DMS153 treated with DMSO at 0.1 percent for 48 hours (cell line): ENCODE data around the gene RPL22.

Experiments used
- DNase-seq: peaks from one replicate; lab custom pipeline; 2025; ENCODE audit not compliant: unreplicated experiment; lab: John Stamatoyannopoulos, UW

Gene RPL22

DNA sequence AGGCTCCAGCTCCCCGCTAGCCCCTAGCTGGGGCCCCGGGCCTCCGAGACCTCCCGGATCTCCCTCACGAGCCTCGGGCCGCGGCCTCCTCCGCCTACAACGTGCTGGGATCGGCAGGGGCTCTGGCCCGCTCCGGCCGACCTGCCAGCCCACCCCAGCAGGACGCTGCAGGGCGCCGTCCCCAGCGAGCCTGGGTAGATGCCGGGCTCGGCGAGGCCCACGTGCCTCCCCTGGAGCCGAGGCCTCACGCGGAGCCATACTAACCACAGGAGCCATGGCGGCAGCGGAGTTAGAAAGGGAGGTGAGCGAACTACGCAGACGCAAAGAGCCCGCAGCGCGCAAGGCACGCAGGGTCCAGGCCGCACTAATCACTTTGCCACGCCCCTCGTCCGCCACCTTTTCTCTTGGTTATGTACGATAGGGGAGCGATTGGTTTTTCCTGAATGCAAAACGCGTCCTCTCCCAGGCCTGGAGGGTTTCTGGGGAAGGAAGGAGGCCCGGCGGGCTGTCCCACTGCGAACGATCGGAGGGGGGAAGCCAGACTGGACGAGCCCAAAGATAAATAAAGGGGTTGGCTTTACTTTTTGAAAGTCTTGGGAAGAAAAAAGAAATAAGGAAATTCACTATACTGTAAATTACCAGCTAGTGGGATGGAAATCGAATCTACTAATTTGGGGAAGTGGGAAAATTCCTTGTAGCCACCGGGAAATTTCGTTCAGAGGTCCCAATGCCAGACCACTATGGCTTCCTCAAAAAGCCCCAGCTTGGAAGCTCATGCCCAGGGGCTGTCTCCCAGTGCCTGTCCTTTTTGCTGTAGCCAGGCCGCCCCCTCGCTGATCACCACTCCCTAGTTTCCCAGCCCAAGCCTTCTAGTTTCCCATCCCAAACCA, at the start of gene RPL22:
RPL22 (minus strand) TSS at position 298 of the 890 bp plus-strand sequence; CDS start at position 276, 22 bp downstream.
- DNase-seq: peak; percentile 98

DNA sequence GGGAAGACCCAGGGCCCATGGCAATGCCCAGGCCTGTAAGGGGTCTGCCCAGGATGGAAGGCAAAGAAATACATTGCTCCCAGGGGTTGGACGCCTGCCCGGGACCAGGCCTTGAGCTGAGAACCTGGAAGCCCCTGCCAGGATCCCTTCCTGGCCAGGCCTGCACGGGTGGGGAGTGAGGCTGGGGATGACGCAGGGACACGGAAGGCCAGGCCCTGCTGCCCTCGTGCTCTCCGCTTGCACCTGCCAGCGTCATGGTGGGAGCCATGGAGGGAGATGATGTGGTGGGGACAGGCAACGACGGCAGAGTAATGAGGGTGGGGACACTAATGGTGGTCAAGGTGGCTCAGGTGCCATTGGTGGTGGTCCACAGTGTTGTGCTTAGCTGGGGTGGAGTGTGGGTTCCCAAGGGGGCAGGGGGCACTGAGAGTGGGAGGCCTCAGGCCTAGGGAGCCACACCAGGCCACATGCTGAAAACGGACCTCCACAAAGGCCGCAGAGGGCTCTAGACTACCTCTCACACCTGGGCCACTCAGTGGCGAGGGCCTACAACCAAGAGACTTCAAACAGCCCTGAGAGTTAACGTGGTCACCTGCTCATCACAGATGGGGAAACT, 48.9 kb upstream of the RPL22 start:
- no peak for DNase-seq

DNA sequence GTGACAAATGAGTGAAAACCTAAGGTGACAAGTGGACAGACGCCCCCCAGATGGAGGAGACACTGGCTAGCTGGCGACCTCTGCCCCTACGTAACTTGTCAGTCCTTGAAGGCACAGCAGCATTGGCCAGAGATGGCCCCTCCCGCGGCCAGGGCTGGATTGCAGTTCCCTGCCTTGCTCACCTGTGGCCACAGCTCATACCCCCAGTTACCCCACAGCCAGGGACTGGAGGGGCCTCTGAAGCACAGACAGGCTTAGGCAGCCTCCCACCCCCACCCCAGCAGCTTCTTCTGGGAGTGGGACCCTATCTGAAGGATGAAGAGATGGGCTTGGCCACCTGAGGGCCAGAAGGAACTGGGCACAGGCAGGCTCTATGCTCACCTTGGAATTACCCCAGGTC, 48.3 kb upstream of the RPL22 start:
- no peak for DNase-seq

DNA sequence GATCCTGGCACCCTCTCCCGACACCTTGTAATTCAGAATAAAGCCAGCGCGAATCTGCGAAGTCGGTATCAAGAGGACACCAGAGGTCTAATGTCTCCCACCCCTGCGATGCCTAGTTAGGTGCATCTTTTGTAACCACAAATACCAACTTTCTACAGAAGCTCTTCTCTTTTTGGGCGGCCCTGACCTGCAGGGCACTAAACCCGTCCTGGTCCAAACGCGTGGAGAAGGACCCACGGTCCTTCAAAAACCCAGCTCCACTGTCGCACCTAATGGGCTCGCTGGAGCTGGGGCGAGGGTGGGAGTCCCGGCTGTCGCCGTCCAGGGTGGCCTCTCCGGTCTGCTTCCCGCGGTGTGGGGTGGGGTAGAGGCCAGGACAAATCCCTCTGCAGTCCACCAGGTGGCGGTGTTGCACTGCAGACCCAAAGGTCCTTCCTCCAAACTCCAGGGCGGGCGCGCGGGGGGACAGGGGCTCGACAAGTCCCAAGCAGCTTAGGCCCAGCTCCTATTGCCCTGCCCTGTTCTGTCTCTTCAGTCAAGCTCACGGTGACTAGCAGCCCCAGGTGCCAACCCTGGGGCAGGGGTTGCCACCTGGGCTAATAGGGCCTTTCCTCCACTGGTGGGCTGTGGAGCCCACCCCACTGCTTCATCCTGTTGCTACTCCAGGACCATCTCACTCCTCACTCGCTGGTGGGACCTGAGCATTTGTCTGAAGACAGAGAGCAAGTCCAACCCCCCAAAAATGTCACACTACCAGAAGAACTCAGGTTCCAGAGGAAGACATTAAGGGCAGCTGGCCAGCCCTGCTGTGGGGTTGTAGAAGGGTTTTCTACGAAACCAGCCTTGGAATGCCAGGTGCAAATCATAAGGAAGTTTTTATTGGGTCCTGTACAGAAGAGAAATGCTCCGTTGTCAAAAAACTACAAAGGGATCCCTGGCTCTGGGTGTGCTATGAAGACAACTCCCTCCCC, 47.4 kb upstream of the RPL22 start:
- DNase-seq: peak; percentile 84

DNA sequence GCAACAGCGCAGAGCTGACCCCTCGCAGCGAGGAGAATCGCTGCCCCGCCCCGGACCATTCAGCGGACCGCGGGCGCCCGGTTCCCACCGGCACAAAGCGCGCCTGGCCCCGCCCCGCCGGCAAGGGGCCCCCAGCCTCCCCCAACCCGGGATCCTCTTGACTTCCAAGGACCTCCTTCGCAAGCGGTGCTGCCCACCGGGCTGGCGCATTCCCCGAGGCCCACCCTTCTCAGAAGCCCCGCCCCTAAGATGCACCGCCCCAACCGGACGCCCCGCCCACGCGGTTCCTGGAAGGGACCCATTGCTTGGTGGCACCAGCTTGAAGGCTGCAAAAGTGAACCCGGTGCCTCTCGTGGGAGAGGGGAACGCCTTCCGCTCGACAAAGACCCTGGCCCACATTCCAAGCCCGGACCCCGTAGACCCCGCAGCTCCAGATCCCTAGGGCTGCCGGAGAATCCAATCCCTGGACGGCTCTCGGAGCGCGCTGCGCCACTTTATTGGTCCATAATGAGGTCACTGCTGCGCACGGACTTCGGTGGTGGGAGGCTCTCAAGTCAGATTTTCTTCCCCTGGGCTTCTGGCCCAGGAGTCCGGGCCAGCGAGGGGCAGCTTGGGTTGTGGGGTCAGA, 46.6 kb upstream of the RPL22 start:
- no peak for DNase-seq

DNA sequence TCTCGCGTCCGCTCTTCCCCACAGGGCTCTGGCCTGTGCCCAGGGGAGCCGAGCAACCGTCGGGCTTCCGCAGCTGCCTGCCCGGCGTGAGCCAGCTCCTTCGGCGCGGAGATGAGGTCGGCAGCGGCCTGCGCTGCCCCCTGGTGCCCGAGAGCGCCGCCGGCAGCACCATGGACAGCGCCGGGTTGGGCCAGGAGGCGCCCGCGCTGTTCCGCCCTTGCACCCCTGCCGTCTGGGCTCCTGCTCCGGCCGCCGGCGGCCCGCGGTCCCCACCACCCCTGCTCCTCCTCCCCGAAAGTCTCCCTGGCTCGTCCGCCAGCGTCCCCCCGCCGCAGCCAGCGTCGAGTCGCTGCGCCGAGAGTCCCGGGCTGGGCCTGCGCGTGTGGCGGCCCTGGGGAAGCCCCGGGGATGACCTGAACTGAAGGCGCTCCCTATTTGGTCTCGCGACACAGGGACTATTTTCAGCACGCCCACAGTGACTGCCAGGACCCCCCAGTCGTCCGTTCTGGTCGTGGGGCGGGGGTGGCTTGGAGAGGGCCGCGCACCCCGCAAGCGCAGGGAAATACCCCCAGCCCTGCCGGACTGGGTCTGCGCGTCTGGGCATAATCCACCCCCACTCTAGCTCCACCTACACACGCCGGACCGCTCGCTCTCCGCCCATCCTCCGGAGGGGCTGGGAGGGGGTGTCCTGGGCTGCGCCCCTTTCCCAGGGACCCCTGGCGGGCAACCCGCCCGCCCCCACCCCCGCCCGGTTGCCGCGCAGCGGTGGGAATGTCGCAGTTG, 45.9 kb upstream of the RPL22 start:
- DNase-seq: peak; percentile 53

DNA sequence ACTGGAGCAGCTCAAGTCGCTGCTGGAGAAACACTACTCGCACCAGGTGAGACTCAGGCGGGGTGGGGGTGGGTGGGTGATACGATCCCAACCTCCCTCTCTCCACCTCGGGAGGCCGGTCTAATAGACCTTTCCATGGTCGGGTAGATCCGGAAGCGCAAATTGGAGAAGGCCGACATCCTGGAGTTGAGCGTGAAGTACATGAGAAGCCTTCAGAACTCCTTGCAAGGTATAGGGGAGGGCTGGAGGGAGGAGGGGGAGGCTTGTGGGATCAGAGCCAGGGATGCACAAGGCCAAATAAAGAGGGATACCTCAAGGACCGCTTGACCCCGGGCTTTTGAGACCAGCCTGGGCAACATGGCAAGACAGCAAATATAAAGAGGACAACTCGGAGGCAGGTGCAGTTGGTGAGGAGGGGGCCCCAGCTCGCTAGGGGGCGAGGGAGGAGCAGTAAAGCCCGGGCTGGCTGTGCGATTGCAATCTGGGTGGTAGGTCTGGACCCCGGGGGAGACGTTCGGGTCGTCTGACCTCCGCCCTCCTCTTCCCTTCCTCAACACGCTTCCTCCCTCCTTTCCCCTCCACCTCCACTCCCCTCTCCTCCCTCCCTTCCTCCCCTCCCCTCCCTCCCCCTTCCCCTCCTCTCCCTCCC, 45.1 kb upstream of the RPL22 start:
- DNase-seq: no peak

DNA sequence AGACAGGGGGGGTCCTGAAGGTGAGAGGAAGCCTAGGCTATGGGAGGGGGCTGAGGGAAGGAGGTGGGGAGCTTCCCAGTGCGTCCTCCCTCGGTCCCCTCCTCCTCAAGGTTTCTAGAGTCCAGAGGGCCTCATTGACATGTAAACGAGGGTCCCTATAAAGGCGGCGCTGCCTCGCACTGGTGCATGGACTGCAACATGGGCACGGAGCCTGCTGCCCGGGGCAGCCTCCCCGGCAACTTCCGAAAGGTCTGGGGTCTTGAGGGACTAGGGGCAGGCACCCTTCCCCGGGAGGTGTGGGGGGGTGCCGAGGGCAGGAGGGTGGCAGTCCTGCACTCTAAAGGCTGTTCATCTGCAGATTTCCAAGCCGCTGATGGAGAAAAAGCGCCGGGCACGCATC, 44.6 kb upstream of the RPL22 start, which contains the start of gene HES3:
HES3 (plus strand) TSS at position 187 of the 400 bp plus-strand sequence; CDS start at position 374, 187 bp downstream.
- no peak for DNase-seq

DNA sequence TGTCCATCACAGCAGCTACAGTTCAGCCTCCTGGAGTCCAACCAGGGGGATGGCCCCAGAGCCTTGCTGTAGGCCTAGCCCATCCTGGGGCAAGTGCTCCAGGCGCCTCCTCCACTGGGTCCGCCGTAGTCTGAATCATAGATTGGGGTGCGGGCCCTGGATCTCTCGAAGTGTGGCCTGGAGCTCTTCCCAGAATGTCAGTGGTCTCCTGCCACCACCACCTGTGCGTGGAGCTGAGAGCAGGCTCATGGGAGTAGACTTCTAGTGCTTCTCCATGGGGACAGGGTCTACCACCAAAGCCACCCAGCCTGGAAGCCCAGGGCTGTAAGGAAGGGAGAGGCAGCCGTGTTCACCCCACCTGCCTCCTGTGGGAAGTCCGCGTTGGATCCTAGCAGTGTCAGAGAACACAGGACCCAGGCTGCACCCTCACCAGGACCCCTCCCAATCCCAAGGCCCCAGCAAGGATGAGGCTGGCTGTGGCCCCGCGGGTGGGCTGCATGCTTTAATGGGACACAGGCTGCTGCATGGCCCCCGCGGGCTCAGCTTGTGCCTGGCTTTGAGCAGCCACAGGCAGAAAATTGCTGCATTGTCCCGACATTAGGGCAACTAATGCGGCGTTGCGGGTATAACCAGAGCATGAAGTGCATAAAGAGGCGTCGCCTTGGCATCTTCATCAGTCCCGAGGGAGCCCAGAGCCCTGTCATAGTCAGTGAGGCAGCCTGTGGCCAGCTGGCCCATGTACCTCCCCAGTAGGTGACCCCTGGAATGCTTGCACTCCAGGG, 43.8 kb upstream of the RPL22 start:
- DNase-seq: no peak

DNA sequence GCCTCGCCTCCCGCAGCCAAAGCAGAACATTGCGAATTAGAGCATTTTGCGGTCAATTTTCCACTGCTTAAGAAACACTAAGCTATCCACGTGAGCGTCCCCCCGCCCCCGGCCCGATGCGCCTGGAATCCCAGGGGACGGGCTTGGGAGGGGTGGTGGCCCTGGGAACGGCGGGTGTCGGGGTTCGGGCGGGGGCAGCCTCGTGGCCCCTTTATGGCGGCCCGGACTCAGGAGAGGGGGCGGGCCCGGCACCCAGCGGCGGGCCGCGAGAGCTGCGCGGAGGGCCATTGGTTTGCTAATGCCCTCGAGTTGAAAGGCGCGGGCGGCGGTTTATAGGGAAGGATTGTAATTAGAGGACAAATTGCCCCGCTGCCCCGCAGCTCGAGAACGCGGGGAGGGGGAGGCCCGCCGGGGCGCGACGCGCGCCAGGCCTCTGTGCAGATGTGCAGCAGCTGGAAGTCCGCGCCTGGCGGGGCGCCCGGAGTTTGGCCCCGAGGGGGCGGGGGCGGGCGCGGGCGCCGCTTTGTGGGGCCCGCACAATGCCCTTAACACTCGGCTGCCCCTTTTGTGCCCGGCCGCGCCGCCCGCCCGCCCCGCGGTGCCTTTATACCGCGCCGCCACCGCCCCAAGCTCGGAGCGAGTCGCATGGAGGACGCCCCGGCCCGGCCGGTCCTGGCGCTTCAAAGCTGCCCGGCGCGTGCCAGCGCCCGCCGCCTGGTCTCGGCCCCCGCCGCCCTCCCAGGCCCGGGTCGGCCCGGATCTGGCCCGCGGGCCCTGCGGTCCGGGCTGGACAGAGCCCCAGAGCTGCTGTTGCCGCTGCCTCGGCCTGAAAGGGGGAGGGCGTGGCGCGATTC, 42.7 kb upstream of the RPL22 start:
- no peak for DNase-seq

DNA sequence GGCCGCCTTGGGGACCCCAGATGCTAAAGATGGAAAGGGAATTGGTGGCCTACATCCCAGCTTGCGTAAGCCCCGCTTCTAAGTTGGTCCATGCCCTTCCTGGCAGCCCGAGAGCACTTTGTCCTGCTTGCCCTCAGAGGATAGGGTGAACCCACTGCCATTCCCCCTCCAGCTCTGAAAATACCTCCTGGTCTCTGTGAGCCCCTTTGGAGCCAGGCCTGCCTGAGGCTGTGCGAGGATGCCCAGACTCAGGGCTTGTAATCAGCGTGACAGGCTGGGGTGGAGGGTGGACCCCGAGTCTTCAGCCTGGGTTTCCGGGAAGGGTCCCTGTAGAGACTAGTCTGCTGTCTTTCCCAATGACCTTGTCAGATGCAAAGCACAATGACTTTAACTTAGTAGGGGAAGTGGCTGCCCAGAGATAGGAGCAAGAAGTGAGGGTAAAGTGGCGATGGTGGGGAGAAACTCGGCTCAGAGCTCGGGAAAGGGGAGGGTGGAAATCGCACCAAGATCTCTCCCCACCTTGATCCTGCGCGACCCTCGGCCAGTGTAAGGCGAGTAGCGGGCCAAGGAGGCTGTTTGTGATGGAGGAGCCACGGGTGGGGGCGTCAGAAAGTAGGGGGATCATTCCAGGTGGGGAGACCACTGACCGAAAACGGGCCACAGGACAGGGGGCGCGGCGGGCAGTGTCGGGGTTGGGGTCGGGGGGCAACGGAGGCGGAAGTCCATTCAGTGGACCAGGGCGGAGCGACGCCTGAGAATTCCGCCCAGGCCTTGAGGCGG, 41.9 kb upstream of the RPL22 start:
- DNase-seq: no peak

DNA sequence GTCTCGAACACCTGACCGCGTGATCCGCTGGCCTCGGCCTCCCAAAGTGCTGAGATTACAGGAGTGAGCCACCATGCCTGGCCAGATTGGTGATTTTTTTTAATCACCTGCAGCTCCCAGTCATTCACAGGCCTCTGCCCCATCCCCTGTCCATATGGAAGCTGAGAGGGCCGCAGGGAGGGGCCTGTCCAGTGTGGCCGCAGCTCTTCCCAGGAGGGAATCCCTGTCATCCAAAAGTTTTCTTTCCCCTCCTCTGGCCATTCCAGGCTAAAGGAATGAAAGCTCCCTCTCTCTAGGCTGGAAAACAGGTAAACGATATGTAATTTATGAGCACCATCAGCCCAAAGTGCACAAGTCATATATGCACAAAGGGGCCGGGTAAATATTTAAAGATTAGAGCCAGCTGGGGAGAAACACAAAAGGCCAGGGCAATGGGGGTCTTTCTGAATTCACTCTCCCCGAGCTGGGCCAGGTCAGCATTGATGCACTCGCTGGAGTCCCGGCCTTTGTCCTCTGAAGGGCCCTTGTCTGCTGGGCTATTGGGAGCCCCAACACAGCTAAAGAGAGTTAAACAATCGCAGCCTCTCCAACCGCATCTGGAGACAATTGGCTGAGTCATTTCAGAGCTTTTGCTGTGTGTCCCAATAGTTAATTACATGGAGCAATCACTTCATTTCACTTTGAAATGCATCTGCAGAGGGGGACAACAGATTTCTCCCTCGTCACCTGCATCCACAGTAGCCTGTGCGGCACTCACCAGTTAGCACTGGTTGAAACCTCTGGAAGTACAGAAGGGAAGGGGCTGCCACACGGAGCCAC, 40.8 kb upstream of the RPL22 start:
- peak; percentile 50 for DNase-seq

DNA sequence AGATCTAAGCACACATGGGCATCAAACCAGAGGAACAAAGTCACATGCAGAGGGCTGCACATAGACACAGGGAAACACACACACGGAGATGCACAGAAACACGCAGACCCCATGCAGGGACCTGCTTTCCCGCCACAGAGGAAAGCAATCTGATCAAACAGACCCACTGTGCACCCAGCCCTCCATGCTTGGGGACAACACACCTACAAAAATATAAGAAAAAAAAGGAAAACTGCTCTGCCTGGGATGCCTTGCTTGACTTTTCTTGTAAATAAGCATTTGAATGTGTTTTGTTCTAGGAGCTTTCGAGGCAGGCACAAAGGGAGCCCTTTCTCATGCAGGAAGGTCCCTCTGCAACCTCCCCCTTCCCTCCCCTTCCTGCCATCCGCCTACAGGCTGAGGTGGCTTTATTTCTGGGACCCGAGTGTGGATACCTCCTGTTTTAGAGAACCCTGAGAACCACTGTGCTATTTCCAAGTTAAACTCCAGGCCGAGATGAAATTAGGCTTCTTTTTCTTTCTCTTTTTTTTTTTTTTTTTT, 39.9 kb upstream of the RPL22 start:
- DNase-seq: no peak

DNA sequence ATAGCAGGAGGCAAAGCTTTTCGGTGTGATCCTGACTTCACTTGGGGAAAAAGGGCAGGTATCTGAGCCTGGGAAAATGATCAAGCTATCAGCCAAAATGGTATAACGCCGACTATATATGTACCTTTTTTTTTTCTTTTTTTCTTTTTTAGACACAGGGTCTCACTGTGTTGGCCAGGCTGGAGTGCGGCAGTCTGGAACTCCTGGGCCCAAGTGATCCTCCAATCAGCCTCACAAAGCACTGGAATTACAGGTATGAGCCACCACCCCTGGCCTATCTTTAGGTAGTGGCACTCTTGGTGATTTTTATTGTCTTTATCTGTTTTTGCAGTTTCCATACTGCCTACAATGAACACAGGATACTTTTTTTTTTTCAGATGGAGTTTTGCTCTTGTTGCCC, 37.7 kb upstream of the RPL22 start:
- DNase-seq: no peak

DNA sequence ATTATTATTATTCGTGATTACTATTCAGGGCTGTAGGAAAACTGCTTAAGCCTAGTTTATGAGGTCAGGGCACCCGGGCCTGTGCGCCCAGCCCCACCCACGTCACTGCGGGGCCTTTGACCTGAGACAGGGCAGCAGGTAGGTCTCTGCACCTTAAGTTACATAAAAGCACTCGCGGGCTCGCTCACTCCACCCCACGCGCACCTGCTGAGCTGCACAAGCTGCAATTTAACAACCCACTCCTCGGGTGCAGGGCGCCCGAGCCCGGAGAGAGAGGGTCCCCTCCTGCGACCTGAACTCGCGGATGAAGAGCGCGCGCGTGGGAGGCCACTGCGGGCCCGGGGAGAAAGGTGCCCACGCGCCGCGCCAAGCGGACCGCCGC, 35.9 kb upstream of the RPL22 start:
- no peak for DNase-seq
